GM19351 (cell line): ENCODE measurements around the gene AOAH.
"Not testable (repeated sequence)": the region's sequence is repeated elsewhere in the genome, so short reads cannot be mapped to it uniquely, and the experiment has no call there.

Source experiments
- ATAC-seq: cut with Tn5 transposase; IDR thresholded peaks from one replicate; pipeline ENCODE4 v1.9.1; 2021; ENCODE audit warnings: mild to moderate bottlenecking, moderate library complexity; ENCODE audit not compliant: unreplicated experiment

Gene AOAH

GRCh38 chr7:36658335-36659171 lies 65.7 kb downstream of the AOAH start:
- ATAC-seq = no peak

- no peak for ATAC-seq
These were observed 67.1 kb downstream of the AOAH start for GRCh38 chr7:36657036-36657660.

- ATAC-seq = no peak
These were observed 69.9 kb downstream of the AOAH start for GRCh38 chr7:36654436-36654835.

GRCh38 chr7:36653663-36654355 lies 70.5 kb downstream of the AOAH start:
- ATAC-seq = no peak

- no peak for ATAC-seq
These were observed 71.2 kb downstream of the AOAH start for GRCh38 chr7:36653008-36653662.

- no peak for ATAC-seq
These were observed 71.9 kb downstream of the AOAH start for GRCh38 chr7:36652431-36652830.

- ATAC-seq = no peak
These were observed 72.9 kb downstream of the AOAH start for GRCh38 chr7:36651404-36651803.

- no peak for ATAC-seq
These were observed 73.5 kb downstream of the AOAH start for GRCh38 chr7:36650766-36651312.

- no peak for ATAC-seq
These were observed 74.0 kb downstream of the AOAH start for GRCh38 chr7:36650320-36650719.

GRCh38 chr7:36649319-36649718 lies 75.0 kb downstream of the AOAH start:
- not testable (repeated sequence) for ATAC-seq

- ATAC-seq = no peak
These were observed 75.9 kb downstream of the AOAH start for GRCh38 chr7:36648441-36648840.

GRCh38 chr7:36644625-36645422 lies 79.5 kb downstream of the AOAH start:
- ATAC-seq = no peak

- no peak for ATAC-seq
These were observed 81.9 kb downstream of the AOAH start for GRCh38 chr7:36642414-36642813.

GRCh38 chr7:36642010-36642409 lies 82.3 kb downstream of the AOAH start:
- ATAC-seq = no peak

GRCh38 chr7:36640682-36641081 lies 83.6 kb downstream of the AOAH start:
- ATAC-seq = no peak

- no peak for ATAC-seq
These were observed 84.5 kb downstream of the AOAH start for GRCh38 chr7:36639826-36640225.

- no peak for ATAC-seq
These were observed 85.6 kb downstream of the AOAH start for GRCh38 chr7:36638586-36639263.

GRCh38 chr7:36638140-36638539 lies 86.2 kb downstream of the AOAH start:
- no peak for ATAC-seq

- ATAC-seq = no peak
These were observed 86.9 kb downstream of the AOAH start for GRCh38 chr7:36637417-36637816.

- no peak for ATAC-seq
These were observed 88.2 kb downstream of the AOAH start for GRCh38 chr7:36636126-36636525.
